HepG2 (cell line): ENCODE results near the gene TAS2R30. TPM values are rescaled to one million over a fixed set of nuclear protein-coding genes. Genes with fewer than 3 reads are reported as not detected.

Experiments used
- AGO1 ChIP-seq: fragments of 200-400 bp; formaldehyde crosslinking; IDR thresholded peaks from 2 replicates; pipeline ENCODE4 v1.6.1; 2017; ENCODE audit warnings: mild to moderate bottlenecking, low read depth, low read length, moderate library complexity; ENCODE audit not compliant: poor library complexity, severe bottlenecking
- AKNA ChIP-seq: sonication (generic); formaldehyde crosslinking; IDR thresholded peaks from 2 replicates; pipeline ENCODE4 v1.4.0; 2020; ENCODE audit warnings: missing genetic modification reagents, borderline replicate concordance
- HBP1 ChIP-seq: IDR thresholded peaks from 2 replicates; pipeline ENCODE4 v1.6.1; 2016; ENCODE audit warnings: low read depth, control low read depth
- HMGXB3 ChIP-seq: sonication (generic); formaldehyde crosslinking; IDR thresholded peaks from 2 replicates; pipeline ENCODE4 v1.4.0; 2020; ENCODE audit warnings: missing genetic modification reagents, borderline replicate concordance
- IKZF4 ChIP-seq: sonication (generic); formaldehyde crosslinking; IDR thresholded peaks from 2 replicates; pipeline ENCODE4 v1.5.1; 2020; ENCODE audit warnings: borderline replicate concordance, mild to moderate bottlenecking, low read depth, missing genetic modification reagents; ENCODE audit errors: not compliant biosample characterization
- KDM5B ChIP-seq: sonication (generic); formaldehyde crosslinking; IDR thresholded peaks from 2 replicates; pipeline ENCODE4 v1.4.0; 2020; ENCODE audit warnings: missing genetic modification reagents, mild to moderate bottlenecking, borderline replicate concordance
- NPAS2 ChIP-seq: sonication (generic); formaldehyde crosslinking; IDR thresholded peaks from 2 replicates; pipeline ENCODE4 v1.8.0; 2022; ENCODE audit warnings: mild to moderate bottlenecking, missing genetic modification reagents, borderline replicate concordance
- SNRNP70 ChIP-seq: fragments of 200-400 bp; formaldehyde crosslinking; IDR thresholded peaks from 2 replicates; pipeline ENCODE4 v1.6.1; 2017; ENCODE audit warnings: mild to moderate bottlenecking, low read depth, low read length, moderate library complexity
- SRSF9 ChIP-seq: fragments of 200-400 bp; formaldehyde crosslinking; IDR thresholded peaks from 2 replicates; pipeline ENCODE4 v1.6.1; 2018; ENCODE audit warnings: borderline replicate concordance, mild to moderate bottlenecking, low read depth, low read length; ENCODE audit not compliant: insufficient read depth, poor library complexity, severe bottlenecking
- TEAD2 ChIP-seq: sonication (generic); formaldehyde crosslinking; IDR thresholded peaks from 2 replicates; pipeline ENCODE4 v1.9.0; 2021; ENCODE audit warnings: missing genetic modification reagents
- WIZ ChIP-seq: sonication (generic); formaldehyde crosslinking; IDR thresholded peaks from 2 replicates; pipeline ENCODE4 v1.5.1; 2020; ENCODE audit warnings: mild to moderate bottlenecking, missing genetic modification reagents
- ZEB1 ChIP-seq: IDR thresholded peaks from 2 replicates; pipeline ENCODE4 v1.6.1; 2012; ENCODE audit warnings: mild to moderate bottlenecking, low read depth, inconsistent platforms; ENCODE audit not compliant: insufficient replicate concordance
- ZNF264 ChIP-seq: sonication (generic); formaldehyde crosslinking; IDR thresholded peaks from 2 replicates; pipeline ENCODE4 v1.4.0; 2020; ENCODE audit warnings: missing genetic modification reagents
- ZNF670 ChIP-seq: sonication (generic); formaldehyde crosslinking; IDR thresholded peaks from 2 replicates; pipeline ENCODE4 v1.8.0; 2022; ENCODE audit warnings: mild to moderate bottlenecking, missing genetic modification reagents, borderline replicate concordance
- polyA plus RNA-seq, 8 experiments: library from polyadenylated mRNA; depleted of rRNA in 3 of 8; stranded (reverse) in 7 of 8; unstranded in 1 of 8; fragments of >200 nt; fragmentation: Illumina TruSeq in 4 of 8; extraction: Trizol in 4 of 8; gene quantifications; 2 replicates each; pipeline versions ENCODE4 v1.2.1 to v1.2.3, GENCODE V29; 2011 to 2016; ENCODE audit warnings: low read depth in 4 of 8, missing spikeins in 1 of 8, mixed read lengths in 1 of 8; ENCODE audit not compliant: insufficient read depth in 1 of 8
- total RNA-seq, 5 experiments: library from RNA; depleted of rRNA; stranded (reverse); fragments of >200 nt; fragmentation: Illumina TruSeq; extraction: Trizol; gene quantifications; 2 replicates each; pipeline ENCODE4 v1.2.3, GENCODE V29; 2016; ENCODE audit warnings: low read depth in 1 of 5
- TF ChIP-seq, protein P1 (sequence below): sonication (generic); formaldehyde crosslinking; IDR thresholded peaks from 2 replicates; pipeline ENCODE4 v1.4.0; 2020; ENCODE audit warnings: mild to moderate bottlenecking, missing genetic modification reagents

Gene TAS2R30
- total and polyA plus RNA-seq, 2 of the 13 experiments (the other 11 are each of a cell fraction or from before 2014, with no cell fraction given) = 0.42 to 5.2 TPM

GRCh38 chr12:11171145-11171968 is 36.9 kb upstream of the TAS2R30 start, which contains the start of gene SMIM10L1 (continued):
- TF ChIP-seq ZNF264 (CRISPR knock-in tag) (no peak), AGO1 (no peak), SNRNP70 (no peak), AKNA (no peak), WIZ (CRISPR knock-in tag) (no peak), KDM5B (peak; percentile 93), HMGXB3 (CRISPR knock-in tag) (peak; percentile 42), TEAD2 (CRISPR knock-in tag) (no peak), ZEB1 (no peak), HBP1 (CRISPR knock-in tag) (no peak), SRSF9 (no peak), IKZF4 (no peak), NPAS2 (CRISPR knock-in tag) (no peak), ZNF670 (CRISPR knock-in tag) (peak; percentile 72; the same call in 1 of the 2 replicates)
- TF ChIP-seq, protein P1, sequence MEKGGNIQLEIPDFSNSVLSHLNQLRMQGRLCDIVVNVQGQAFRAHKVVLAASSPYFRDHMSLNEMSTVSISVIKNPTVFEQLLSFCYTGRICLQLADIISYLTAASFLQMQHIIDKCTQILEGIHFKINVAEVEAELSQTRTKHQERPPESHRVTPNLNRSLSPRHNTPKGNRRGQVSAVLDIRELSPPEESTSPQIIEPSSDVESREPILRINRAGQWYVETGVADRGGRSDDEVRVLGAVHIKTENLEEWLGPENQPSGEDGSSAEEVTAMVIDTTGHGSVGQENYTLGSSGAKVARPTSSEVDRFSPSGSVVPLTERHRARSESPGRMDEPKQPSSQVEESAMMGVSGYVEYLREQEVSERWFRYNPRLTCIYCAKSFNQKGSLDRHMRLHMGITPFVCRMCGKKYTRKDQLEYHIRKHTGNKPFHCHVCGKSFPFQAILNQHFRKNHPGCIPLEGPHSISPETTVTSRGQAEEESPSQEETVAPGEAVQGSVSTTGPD (CRISPR knock-in tag) = no peak
